COLO829 (cell line): ENCODE data around the gene TTC23L.

ENCODE experiments used
- DNase-seq: peaks from one replicate; pipeline ENCODE4 v3.0.0; 2012; ENCODE audit warnings: low spot score

Gene TTC23L

DNA sequence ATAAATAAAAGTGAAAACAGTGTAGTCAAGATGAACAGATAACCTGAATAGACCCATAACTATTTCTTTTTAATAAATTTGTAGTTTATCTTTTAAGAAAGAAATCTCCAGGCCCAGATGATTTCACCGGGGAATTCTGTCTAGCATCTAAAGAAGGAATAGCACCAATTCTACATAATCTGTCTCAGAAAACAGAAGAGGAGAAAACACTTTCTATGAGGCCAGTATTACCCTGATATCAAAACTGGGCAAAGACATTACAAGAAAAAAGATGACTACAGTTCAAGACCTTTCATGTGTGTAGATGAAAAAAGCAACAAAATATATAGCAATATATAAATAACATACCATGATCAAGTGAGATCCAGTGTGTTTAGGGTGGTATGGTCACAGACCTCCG is 31.4 kb downstream of the TTC23L start:
- no peak for DNase-seq

DNA sequence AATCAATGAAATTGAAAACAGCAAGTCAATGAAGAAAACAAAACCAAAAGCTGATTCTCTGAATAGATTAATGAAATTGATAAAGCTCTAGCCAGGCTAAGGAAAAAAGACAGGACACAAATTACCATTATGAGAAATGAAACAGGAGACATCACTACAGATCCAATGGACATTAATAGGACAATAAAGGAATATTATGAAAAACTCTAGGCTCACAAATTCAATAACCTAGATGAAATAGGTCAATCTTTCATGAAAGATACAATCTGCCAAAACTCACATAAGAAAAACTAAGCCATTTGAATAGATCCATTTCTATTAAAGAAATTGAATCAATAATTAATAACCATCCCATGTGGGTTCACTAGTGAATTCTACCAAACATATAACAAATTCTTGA is 37.3 kb downstream of the TTC23L start:
- no peak for DNase-seq

DNA sequence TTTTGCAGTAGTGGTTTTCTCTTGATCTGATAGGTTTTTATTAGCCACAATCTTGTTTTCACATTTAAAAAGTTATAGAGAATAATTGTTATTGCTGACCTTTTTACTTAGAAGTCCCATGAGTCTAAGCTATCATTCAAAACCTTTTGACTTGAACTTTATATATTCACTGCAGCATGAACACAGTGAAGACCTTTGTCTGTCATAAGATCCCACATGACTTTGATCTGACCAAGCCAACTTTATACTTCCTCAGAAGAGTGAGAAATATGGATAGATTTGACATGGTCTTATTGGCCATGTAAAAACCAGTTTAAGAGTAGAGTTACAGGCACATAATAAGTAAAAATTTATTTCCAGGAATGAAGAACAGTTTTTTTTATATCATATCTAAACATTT is 42.3 kb downstream of the TTC23L start:
- peak; percentile 64 for DNase-seq

DNA sequence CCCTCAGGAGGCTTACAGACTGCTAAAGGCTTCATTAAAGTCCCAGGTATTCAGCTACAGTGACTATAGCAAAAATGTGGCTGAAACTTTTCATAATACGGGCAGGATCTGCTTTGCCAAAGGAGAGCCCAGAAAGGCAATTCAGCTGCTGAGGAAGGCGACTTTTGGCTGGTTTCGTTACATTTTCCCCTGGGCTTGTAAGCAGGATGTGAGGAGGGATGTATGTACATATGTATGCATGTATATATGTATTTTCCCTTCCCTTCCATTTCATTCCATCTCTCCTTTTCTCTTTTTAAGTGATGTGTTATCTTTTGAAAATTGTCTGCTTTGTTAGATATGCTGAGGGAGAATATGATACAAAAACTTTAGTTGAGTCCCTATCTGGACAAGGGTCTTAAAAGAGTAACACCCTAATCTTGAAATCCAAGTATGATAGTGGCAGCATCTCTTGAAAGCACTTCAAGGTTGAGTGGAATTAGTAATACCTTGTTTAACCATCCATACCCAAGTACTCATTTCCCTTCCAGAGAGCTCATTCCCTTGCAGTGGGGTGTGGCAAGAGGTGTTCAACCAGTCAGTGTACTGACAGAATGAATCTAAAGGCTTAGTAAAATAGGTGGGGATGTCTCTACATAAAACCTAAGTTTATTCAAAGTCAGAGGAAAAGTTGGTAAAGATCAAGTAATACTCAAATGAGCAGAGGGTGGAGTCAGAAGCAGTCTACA is 47.6 kb downstream of the TTC23L start:
- DNase-seq, result no peak

DNA sequence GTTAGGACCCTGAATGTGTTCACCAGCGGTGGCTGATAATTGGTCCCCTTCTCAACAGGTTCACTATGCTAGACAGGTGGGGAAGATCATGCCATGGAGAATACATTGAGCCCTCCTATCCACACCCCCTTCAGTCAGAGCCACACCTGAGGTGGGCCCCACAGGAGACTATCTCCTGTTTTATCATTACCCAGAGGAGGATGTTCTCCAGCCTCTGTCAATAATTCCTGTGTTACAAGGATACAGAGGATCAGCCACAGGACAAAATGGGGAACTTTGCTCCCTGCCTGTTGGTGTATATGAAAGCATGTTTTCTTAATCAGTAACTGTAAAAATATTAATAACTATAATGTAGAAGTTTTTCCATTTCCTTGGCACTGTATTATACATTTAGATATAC is 50.4 kb downstream of the TTC23L start:
- no peak for DNase-seq

DNA sequence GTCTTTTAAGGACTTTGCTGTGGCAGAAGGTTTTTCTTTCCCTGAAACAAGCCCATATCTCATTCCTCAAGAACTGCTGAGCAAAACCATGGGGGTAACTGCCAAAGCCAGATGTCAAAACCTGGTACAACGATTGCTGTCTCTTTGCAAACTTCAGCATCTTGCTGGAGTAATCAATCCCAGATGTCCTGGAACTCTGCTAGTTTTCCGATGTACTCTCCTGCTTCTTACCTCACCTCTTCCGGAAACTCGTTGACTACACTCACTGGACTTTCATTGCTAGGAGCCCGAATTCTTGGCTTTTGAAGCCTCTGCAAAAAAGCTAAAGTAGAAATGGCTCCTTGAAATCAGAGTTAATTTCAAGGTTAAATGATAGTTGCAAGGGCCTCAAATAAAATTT is 53.0 kb downstream of the TTC23L start:
- no peak for DNase-seq

DNA sequence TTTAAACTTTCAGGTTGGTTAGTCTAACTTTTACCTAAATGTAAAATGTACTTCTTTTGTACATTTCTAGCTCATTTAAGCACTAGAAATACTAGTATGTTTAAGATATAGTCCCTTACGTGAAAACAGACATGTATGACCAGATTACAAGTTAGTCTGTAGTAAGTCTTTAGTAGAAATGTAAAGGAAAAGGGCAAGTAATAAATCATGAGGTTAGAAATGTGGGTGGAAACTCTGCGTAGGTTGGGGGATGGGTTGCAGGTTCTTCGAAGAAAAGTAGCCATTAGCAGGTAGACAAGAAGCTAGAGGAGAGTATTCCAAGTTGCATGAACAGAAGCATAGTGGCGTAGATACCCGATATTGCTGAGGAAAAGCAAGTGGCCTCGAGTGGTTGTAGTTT is 53.5 kb downstream of the TTC23L start:
- no peak for DNase-seq

DNA sequence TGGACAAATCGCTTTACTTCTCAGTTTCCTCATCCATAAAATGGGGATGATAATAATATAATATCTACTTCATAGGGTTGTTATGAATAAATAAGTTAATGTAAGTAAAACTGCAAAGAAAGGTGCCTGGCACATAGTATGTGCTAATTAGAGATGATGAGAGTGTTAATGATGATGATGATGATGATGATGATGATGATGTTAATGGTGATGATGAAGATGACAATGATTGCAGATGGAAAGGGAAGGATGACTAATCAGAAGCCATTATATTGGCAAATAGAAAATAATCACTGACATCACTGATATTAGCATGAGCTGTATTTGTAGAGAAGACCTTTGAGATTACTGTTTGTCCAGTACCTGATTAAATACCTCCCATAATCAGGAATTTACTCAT is 55.8 kb downstream of the TTC23L start:
- no peak for DNase-seq

DNA sequence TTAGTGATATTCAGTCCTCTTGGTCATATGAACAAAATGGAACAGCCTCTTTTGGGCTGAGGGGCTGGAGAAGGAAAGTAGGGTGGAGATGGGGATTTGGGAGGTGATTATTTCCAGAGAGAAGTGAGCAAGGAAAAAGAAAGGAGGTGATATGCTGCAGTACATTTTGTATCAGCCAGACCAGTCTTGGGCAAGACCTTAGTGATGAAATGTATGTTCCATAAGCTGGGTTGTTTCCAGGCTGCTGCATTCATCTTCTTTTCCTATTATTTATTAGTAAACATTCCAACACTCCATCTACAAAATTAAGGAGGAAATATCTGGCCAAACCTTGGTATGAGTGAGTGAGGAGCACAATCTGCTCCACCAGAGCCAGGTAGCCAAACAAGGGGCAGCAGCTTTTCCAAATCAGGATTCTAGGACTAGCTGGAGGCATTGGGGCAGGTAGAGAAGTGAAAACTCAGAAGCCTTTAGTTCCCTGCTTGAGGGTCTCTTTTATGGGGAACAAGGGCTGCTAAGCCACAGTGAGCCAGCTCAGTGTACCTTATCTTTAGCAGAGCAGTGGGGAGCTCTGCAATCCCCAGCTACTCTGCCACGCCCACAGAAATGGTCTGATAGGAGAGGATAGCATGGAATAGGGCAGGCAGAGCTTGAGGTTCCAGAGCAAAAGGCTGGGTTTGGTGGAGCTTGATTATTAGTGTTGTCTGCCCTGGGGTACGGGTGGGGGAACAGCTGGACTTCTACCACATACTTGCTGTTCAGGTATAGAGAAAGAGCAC is 56.9 kb downstream of the TTC23L start:
- DNase-seq, result no peak

DNA sequence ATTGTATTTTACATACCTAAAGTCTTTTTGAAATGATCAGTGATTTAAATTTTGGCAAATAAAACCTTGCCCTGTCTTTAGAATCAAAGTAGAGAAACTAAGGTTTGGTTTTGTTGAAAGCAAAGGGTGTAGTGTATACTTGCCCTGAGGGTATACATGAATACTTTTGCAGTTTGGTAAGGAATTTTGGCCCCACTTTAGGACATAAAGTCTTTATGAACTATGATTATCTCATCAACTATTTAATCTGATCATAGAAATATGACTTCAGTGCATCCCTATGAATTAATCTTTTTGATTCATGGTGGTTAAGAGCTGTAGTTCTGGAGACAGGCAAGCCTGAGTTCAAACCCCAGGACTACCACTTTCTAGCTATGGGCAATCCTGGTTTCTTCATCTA is 58.7 kb downstream of the TTC23L start:
- no peak for DNase-seq

DNA sequence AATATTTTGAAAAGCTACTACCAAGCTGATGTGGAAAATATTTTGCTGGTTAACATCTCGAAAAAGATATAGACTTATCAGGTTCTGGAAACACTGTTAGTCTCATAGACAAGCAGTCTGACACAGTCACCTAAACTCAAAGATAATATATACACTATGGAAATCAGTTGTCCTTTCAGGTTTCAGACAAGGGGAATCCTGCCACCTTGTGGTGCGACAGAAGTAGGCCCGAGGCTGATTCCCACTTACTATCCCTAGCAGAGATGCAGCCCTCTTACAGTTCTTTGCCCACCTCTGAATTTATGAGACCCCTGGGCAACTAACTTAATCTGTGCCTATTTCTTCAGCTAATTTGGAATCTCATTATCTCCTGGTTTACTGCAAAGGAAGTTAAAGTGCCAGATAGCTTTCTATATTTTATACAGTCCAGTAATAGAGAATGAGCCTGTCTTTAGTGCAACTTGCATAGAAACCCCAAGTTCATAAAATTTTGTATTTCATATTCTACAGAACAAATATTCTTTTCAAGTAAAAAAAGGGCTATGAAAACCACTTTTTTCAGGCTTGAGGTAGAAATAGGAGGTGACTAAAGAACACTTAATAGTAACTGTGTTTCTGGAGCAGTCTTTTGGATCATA is 59.4 kb downstream of the TTC23L start:
- DNase-seq, result peak; percentile 54

DNA sequence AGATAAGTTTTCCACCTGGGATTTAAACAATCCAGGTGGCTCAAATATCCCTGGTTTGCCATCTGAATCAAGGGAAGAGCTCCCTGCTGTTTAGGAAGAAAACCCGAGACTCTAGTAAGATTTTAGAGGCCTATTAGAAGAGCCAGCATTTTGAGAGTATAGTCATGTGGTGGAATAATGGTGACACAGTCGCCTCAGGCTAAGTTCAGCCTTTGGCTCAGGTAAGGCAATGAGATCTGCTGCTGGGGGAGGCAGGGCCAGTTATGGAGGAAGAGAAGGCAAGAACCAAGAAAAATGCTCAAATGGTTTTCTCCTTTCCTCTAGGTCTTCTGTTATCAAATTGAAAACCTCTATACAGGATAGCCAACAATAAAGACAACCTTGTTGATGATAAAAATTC is 60.1 kb downstream of the TTC23L start:
- DNase-seq, result no peak

DNA sequence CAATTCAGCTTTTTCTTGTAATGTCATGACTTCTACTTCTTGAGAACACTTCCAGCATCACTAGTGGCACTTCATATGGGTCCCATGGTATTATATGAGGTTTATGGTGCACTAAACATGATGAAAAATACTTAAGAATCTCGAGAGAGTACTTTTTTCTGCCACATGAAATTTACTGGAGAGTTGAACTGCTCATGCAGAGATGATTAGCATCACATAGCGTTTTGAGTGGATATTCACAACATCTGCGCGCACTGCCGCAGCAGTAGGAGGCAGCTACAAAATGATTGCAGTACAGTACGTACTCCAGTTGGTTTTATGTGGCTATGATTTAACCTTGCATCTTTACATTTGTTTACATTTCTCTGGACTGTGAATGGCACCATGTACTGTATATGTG is 61.7 kb downstream of the TTC23L start:
- DNase-seq, result no peak

DNA sequence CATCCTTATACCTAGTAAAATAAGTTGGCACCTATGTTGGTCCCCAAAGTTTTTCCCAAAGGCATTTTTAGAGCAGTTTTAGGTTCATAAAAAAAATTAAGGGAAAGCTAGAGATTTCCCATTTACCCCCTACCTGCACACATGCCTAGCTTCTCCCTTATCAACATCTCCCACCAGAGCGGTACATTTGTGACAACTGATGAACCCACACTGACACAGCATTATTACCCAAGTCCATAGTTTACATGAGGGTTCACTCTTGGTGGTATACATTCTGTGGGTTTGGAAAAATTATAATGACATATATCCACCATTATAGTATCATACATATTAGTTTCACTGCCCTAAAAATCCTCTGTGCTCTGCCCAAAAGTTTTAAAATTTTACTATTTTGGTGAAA is 64.3 kb downstream of the TTC23L start:
- DNase-seq, result no peak

DNA sequence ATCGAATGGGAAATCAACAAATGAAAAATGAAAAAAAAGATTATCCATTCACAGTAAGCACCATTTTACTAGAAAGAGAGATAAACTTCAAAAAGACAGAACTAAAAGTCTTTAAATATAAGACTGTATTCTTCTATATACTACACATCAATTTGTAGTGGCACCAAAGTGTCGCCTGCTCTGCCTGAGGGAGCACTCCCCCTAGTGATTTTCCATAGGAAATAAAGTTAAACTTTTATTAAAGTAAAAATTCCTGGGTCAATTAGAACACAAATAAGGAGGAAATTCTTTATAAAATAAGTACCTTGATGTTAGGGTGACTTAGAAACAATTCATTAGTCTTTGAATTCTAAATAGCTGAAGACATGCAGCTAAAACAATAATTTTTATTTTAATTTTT is 66.6 kb downstream of the TTC23L start:
- DNase-seq, result no peak

DNA sequence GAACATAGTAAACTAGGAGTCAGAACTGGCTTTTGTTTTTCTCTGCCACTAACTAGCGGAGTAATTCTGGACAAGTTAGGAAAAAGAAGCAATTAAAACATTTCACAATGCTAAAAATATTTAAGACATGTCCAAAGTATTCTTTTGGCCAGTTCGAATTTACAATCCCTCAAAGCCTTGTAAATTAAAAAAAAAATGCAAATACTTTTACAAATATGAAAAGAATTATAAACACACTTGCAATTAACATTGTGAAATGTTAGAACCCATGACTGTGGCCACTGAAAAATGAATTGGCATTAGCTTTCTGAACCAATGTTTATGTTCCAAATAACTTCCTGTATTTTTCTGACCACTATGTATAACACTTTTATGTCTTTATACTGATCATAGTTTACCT is 74.1 kb downstream of the TTC23L start:
- DNase-seq, result no peak

DNA sequence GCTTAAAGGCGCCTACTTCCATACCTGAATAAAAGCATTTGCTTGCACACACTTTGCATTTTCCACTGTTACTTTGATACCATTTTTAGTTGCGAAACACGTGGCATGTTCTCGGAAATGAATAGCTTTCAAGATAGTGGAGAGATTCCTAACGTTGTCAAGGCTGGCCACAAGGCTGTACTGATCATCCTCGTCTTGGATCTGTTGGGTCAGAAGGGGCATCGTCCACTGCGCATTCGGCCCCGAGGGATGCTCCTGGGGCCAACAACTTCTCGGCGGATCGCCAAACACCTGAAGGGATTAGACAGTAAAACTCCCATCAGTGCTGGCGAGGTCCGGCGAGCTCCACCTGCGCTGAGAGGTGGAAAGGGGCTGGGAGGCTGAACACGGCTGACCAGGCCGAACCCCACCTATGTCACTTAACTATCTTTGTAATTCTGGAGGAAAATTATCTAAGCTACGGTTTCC is 75.7 kb downstream of the TTC23L start:
- no peak for DNase-seq

DNA sequence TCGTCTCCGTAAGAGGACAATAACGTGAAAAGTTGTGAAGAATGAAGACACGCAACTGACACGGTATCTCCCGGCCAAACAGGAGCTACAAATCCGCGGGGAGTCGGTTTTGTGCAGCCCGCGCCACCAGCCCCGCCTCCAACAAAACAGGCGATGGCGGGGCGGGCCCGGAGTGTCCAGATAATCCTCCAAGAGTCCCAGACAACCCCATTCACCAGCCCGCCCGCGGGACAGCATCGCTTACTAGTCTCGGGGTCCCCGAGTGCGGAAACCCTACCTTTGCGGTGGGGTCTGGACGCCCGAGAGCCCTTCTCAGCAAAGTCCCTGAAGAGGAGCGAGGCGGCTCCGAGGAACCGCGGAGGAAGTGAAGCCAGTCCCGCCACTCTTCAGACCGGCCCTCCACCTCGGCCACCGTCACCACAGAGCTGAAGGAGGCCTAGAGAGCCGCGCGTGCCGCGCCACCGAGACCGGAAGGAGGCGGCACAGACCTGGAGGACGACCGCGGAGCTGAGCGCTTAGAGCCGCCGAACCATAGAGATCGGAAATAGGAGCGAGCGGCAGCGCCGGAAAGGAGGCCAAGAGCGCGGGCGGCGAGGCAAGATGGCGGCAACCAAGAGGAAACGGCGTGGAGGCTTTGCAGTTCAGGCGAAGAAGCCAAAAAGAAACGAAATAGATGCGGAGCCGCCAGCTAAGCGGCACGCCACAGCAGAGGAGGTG is 76.3 kb downstream of the TTC23L start, which contains the start of the genes BRIX1 and RAD1:
BRIX1 (plus strand) TSS at position 573 of the 717 bp plus-strand sequence; CDS start at position 601, 28 bp downstream.
RAD1 (minus strand) TSS at position 366 of the 717 bp plus-strand sequence. CDS start 612 bp downstream, outside the sequence.
- DNase-seq, result peak; percentile 68

DNA sequence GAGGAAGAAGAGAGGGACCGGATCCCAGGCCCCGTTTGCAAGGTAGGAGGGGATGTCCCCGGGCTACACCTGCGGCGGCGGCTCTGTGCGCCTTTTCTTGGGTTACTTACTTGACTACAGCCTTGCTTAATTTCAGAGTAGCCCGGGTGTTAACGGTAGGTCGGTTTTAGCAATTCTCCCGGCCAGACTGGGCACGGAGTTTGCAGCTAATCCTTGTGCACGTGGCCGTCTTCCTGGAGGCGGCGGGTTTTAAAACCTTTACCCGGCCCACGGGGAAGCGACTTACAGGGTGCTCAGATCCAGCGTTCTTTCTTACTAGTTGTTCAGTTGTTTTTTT is 76.9 kb downstream of the TTC23L start:
- no peak for DNase-seq

DNA sequence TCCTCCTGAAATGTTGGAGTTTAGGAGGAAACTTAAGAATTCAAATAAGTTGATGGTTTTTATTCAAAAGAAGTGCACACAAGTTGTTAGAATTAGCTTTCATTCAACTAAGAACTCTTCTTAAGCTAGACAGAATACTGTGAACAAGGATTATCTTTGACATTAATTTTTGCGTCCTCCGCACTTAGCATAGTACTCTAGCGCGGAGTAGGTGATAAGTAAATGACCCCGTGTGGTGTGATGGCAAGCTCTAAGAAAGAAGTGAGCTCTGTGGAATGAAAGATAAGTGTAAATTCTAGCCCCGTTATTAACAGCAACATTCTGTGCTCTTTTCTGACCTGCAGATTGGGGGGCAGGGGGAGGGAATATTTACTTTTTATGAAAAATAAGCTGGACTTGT is 77.6 kb downstream of the TTC23L start:
- no peak for DNase-seq

DNA sequence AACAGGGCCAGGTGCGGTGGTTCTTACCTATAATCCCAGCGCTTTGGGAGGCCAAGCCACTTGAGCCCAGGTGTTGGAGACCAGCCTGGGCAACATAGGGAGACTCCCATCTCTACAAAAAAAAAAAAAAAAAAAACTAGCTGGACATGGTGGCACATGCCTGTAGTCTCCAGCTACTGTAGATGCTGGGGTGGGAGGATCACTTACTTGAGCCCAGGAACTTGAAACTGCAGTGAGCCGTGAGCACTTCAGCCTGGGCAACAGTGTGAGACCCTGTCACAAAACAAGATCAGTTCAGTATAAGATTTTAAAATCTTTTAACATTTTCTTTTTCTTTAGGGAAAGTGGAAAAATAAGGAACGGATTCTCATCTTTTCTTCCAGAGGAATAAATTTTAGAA is 79.1 kb downstream of the TTC23L start:
- DNase-seq, result no peak

DNA sequence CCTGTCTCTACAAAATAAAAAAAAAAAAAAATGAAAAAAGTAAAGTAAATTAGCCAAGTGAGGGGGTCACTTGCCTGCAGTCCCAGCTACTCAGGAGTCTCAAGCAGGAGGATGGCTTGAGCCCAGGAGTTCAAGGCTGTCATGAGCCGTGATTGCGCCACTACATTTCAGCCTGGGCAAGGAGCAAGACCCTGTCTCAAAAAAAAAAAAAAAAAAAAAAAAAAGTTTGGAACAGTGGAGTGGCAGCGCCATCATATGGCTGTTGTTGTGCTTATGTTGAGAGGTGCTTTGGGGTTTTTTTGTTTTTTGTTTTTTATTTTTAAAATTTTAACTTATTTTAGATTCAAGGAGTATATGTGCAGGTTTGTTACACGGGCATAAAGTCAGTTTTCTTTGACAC is 80.1 kb downstream of the TTC23L start:
- DNase-seq, result no peak
